Body of pancreas (tissue), 4 donors: ENCODE data around the gene RANBP17.

ENCODE experiments used
- POLR2A ChIP-seq, 3 donors: fragments of 450-650 bp; IDR thresholded peaks; one replicate each; pipeline ENCODE4 v1.6.1; 2016; ENCODE audit warnings: antibody characterized with exemption in 3 of 3, mild to moderate bottlenecking in 2 of 3
- TF ChIP-seq, protein P1 (sequence below), 7 experiments: fragments of 450-650 bp in 4 of 7; fragments of 200-600 bp in 3 of 7; sonication (generic) in 3 of 7; IDR thresholded peaks; one replicate each; pipeline ENCODE4 v1.5.1; 2016 to 2019; ENCODE audit warnings: antibody characterized with exemption in 7 of 7

DNA sequence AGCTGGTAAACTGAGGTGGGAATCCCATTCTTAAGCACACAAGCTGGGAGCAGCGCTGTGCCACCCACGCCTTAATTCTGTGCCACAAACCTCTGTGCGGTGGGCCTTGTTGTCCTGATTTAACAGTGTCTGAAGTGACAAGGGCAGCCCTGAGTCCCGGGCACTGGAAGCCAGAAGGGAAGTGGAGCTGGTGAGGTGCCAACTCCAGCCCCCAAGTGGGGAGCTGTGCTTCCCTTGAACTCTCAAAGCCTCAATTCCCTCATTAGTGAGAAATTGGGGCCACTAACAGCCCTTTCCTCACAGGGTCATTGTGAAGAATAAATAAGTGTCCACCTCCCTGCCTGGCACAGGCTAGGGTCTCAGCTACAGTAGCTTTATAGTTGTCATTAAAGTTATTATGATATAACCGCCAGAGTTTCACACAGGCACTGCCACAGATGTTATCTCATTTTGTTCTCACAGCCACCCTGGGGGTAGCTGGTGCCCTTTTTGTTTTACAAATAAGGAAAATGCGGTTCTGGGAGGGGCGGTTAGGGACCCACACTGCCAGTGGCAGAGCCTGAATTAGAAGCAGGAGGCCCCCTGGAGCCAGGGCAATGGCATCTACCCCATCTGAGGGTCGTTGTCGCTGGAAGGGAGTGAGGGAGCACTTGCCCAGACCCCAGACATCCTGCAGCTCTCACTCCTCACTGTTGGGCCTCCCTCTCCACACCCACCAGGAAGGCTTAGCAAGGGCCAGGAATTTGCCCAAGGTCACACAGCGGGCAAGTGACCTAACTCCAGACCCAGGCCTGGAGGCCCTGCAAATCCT, 445.2 kb downstream of the RANBP17 start:
- TF ChIP-seq, protein P1, sequence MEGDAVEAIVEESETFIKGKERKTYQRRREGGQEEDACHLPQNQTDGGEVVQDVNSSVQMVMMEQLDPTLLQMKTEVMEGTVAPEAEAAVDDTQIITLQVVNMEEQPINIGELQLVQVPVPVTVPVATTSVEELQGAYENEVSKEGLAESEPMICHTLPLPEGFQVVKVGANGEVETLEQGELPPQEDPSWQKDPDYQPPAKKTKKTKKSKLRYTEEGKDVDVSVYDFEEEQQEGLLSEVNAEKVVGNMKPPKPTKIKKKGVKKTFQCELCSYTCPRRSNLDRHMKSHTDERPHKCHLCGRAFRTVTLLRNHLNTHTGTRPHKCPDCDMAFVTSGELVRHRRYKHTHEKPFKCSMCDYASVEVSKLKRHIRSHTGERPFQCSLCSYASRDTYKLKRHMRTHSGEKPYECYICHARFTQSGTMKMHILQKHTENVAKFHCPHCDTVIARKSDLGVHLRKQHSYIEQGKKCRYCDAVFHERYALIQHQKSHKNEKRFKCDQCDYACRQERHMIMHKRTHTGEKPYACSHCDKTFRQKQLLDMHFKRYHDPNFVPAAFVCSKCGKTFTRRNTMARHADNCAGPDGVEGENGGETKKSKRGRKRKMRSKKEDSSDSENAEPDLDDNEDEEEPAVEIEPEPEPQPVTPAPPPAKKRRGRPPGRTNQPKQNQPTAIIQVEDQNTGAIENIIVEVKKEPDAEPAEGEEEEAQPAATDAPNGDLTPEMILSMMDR (IDR thresholded peaks at IDR 0.05): no peak
- TF ChIP-seq POLR2A (IDR thresholded peaks at IDR 0.05): no peak
